SK-N-SH (cell line): ENCODE measurements around the gene TSPAN31. TPM values are rescaled to one million over a fixed set of nuclear protein-coding genes. Genes with fewer than 3 reads are reported as not detected.

ENCODE experiments used
- CTCF ChIP-seq: fragments of 200-600 bp; sonication (generic); IDR thresholded peaks from 2 replicates; pipeline ENCODE4 v1.6.1; 2017; ENCODE audit warnings: antibody characterized with exemption, mild to moderate bottlenecking, moderate library complexity
- EP300 ChIP-seq, 2 experiments: IDR thresholded peaks; 2 replicates each; pipeline versions ENCODE4 v1.4.0 to v1.6.1; 2012; ENCODE audit warnings: borderline replicate concordance in 1 of 2, low read depth in 1 of 2, low read length in 1 of 2
- FOXM1 ChIP-seq: IDR thresholded peaks from 2 replicates; pipeline ENCODE4 v1.4.0; 2012; ENCODE audit warnings: low read depth, mild to moderate bottlenecking
- GABPA ChIP-seq: IDR thresholded peaks from 2 replicates; pipeline ENCODE4 v1.4.0; 2012; ENCODE audit warnings: low read depth, mild to moderate bottlenecking
- MXI1 ChIP-seq: IDR thresholded peaks from 2 replicates; pipeline ENCODE4 v1.6.1; 2012; ENCODE audit warnings: mild to moderate bottlenecking, low read depth, low read length, improper control_type of control experiment
- NFIC ChIP-seq: IDR thresholded peaks from 2 replicates; pipeline ENCODE4 v1.4.0; 2012; ENCODE audit warnings: borderline replicate concordance
- NRF1 ChIP-seq: IDR thresholded peaks from 2 replicates; pipeline ENCODE4 v1.6.1; 2012; ENCODE audit warnings: low read depth, mild to moderate bottlenecking, low read length
- PBX3 ChIP-seq: IDR thresholded peaks from 2 replicates; pipeline ENCODE4; 2012
- RAD21 ChIP-seq: IDR thresholded peaks from 2 replicates; pipeline ENCODE4 v1.6.1; 2012; ENCODE audit warnings: mild to moderate bottlenecking, low read length
- REST ChIP-seq: IDR thresholded peaks from 2 replicates; pipeline ENCODE4 v1.6.1; 2012; ENCODE audit warnings: mild to moderate bottlenecking, low read depth, low read length, moderate library complexity
- RFX5 ChIP-seq: IDR thresholded peaks from 2 replicates; pipeline ENCODE4 v1.6.1; 2012; ENCODE audit warnings: mild to moderate bottlenecking, improper control_type of control experiment, low read length
- SIN3A ChIP-seq: IDR thresholded peaks from 2 replicates; pipeline ENCODE4 v1.6.1; 2012; ENCODE audit warnings: low read depth, mild to moderate bottlenecking, low read length, moderate library complexity, borderline replicate concordance
- TAF1 ChIP-seq: IDR thresholded peaks from 2 replicates; pipeline ENCODE4 v1.6.1; 2012; ENCODE audit warnings: low read depth, mild to moderate bottlenecking, low read length, moderate library complexity, borderline replicate concordance
- TCF12 ChIP-seq: IDR thresholded peaks from 2 replicates; pipeline ENCODE4 v1.4.0; 2012
- polyA plus RNA-seq, 3 experiments: library from polyadenylated mRNA; depleted of rRNA; stranded (reverse); fragments of >200 nt; gene quantifications; 2 replicates each; pipeline ENCODE4 v1.2.3, GENCODE V29; 2012

The TSPAN31 gene
- polyA plus RNA-seq, 1 of the 3 experiments (the other 2 are of a cell fraction) = 36.8 TPM

- TF ChIP-seq SIN3A (peak; percentile 91; the same call in 1 of the 2 replicates), RAD21 (no peak), MXI1 (peak; percentile 89), NFIC (peak; percentile 38; the same call in 1 of the 2 replicates), RFX5 (peak; percentile 96), TAF1 (peak; percentile 74), TCF12 (peak; percentile 39; the same call in 1 of the 2 replicates), EP300 (IDR thresholded peaks at IDR 0.05; ENCODE audit: borderline replicate concordance in 1 of 2, low read depth in 1 of 2, low read length in 1 of 2) (peak; percentile 70 to 89; a peak in 3 of 4 replicates), PBX3 (peak; percentile 60; the same call in 1 of the 2 replicates), CTCF (no peak), FOXM1 (no peak; the same call in 1 of the 2 replicates), REST (peak; percentile 38; the same call in 1 of the 2 replicates), NRF1 (peak; percentile 69), GABPA (peak; percentile 76)
Observed at GRCh38 chr12:57751788-57752667, 7.2 kb downstream of the TSPAN31 start, which contains the start of gene CDK4 (continued).
